Large intestine (tissue), 3 donors: Measurements from ENCODE around the gene CHD6. TPM values are rescaled to one million over a fixed set of nuclear protein-coding genes. Genes with fewer than 3 reads are reported as not detected.
"Not testable (repeated sequence)": the region's sequence is repeated elsewhere in the genome, so short reads cannot be mapped to it uniquely, and the experiment has no call there.

ENCODE experiments used
- DNase-seq, 2 donors: peaks; one replicate each; pipeline versions ENCODE4 v3.0.0 to v3.0.0-alpha.2; 2013
- H3K27ac ChIP-seq: one replicate; pipeline ENCODE4 v1.5.1; 2013; ENCODE audit warnings: low read length
- H3K27me3 ChIP-seq: 2 replicates; pipeline ENCODE4 v1.6.1; 2013; ENCODE audit warnings: low read length; ENCODE audit not compliant: control insufficient read depth, insufficient read depth
- H3K36me3 ChIP-seq: 2 replicates; pipeline ENCODE4 v1.6.1; 2013; ENCODE audit warnings: low read length; ENCODE audit not compliant: control insufficient read depth, insufficient read depth
- H3K4me1 ChIP-seq: one replicate; pipeline ENCODE4 v1.6.1; 2013; ENCODE audit warnings: low read length; ENCODE audit not compliant: control insufficient read depth, insufficient read depth
- H3K4me3 ChIP-seq: one replicate; pipeline ENCODE4 v1.5.1; 2013; ENCODE audit warnings: low read length
- H3K9me3 ChIP-seq: one replicate; pipeline ENCODE4 v1.6.1; 2013; ENCODE audit warnings: mild to moderate bottlenecking, low read depth, low read length, moderate library complexity; ENCODE audit not compliant: control insufficient read depth
- WGBS: methylation state at CpG from one replicate; pipeline ENCODE4 v1.1.5; 2013; ENCODE audit warnings: low lambda C conversion rate; ENCODE audit not compliant: insufficient coverage; 5-methylcytosine and 5-hydroxymethylcytosine counted together
- polyA plus RNA-seq: library from polyadenylated mRNA; unstranded; fragments of 120-200 nt; gene quantifications from one replicate; pipeline ENCODE4 v1.2.1, GENCODE V29; 2013

Gene CHD6
- polyA plus RNA-seq, 1 donor = 24.0 TPM

- Histone ChIP-seq H3K9me3 (no peaks in the 10 kb centered on the region), H3K27ac (no peak overlapping the region), H3K4me1 (no peaks in the 10 kb centered on the region), H3K4me3 (no peak overlapping the region), H3K27me3 (no peaks in the 10 kb centered on the region), H3K36me3 (peaks cover 2% of the 10 kb centered on the region)
- no peak for DNase-seq
- no CpG with 5 or more reads among the region's 1 CpG for WGBS
These were observed 73.7 kb downstream of the CHD6 start for GRCh38 chr20:41544472-41544871.

- Histone ChIP-seq H3K27me3 (no peaks in the 10 kb centered on the region), H3K36me3 (no peaks in the 10 kb centered on the region), H3K4me1 (peaks cover 3% of the 10 kb centered on the region), H3K27ac (no peak overlapping the region), H3K4me3 (no peak overlapping the region), H3K9me3 (no peaks in the 10 kb centered on the region)
- DNase-seq = no peak
- 63% methylated on average over 1 of the region's 4 CpGs for WGBS
These were observed 77.3 kb downstream of the CHD6 start for GRCh38 chr20:41540918-41541317.

DNA sequence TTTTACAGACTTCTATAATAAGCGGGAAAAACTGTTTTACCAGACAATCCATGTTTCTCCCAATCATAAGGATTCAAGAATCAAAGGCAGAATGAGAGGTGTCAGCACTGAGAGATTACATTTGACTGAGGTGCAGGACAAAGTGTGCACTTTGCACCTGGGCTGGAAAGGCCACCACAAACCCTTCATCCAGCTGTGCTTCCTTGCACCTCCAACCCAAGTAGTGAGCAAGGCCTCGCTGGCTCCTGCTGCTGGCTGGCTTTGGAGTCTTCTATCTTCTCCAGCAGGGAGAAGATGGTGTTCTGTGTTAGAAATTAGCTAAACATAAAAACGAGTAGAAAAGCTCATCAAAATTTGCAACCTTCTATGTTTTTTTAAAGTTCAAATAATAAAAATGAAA, 77.7 kb downstream of the CHD6 start:
- peaks cover 3% of the 10 kb centered on the region for H3K4me1 ChIP-seq
- H3K27me3 ChIP-seq = no peaks in the 10 kb centered on the region
- peak; percentile 19 to 37 for DNase-seq
- H3K9me3 ChIP-seq = no peaks in the 10 kb centered on the region
- WGBS = 83% methylated on average over 2 of the region's 3 CpGs
- H3K27ac ChIP-seq = no peak overlapping the region
- no peak overlapping the region for H3K4me3 ChIP-seq
- no peaks in the 10 kb centered on the region for H3K36me3 ChIP-seq

DNA sequence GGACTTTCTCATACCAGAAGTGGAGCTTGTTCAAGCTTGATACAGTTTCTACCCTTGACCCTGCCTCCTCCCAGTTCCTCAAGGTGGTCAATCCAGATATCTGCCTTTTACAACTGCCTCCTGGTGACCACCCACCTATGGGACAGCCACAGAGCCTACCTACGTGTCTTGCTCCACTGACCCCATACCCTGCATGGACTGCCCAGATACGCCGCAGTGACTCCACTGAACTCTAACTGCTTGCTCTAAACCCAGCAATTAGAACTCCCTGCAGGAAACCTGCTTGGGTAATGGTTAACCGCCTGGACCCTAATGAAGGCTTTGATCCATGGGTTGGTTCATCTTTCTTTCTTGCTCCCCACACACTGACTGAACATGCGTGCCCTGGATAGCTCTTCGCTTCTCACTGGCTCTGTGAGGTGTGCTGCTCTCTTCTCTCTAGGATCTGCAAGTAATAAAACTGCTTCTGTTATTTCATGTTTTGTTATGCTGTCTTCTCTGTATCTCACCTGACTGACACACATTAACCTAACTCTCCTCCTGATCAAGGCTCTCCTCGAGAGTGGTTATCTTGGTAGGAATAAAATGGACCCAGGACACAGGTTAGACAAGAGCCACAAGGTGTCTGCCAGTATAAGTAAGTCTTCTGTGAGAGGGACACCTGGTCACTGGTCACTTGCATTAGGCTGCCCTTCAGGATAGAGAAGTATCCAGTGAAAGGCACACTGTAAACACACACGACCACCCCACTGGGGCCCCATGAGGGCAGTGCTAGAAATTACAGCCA, 79.2 kb downstream of the CHD6 start:
- Histone ChIP-seq H3K36me3 (no peaks in the 10 kb centered on the region), H3K4me1 (peaks cover 3% of the 10 kb centered on the region), H3K9me3 (no peaks in the 10 kb centered on the region), H3K27me3 (no peaks in the 10 kb centered on the region), H3K4me3 (no peak overlapping the region), H3K27ac (peak overlapping the region; percentile 24)
- no CpG with 5 or more reads among the region's 8 CpGs for WGBS
- DNase-seq = peak; percentile 57 to 85

GRCh38 chr20:41537865-41538264, 80.3 kb downstream of the CHD6 start:
- H3K4me3 ChIP-seq = no peak overlapping the region
- H3K9me3 ChIP-seq = no peaks in the 10 kb centered on the region
- no peak overlapping the region for H3K27ac ChIP-seq
- H3K36me3 ChIP-seq = peaks cover 4% of the 10 kb centered on the region
- DNase-seq = no peak
- no peaks in the 10 kb centered on the region for H3K27me3 ChIP-seq
- peaks cover 3% of the 10 kb centered on the region for H3K4me1 ChIP-seq
- WGBS = no CpG with 5 or more reads among the region's 4 CpGs

DNA sequence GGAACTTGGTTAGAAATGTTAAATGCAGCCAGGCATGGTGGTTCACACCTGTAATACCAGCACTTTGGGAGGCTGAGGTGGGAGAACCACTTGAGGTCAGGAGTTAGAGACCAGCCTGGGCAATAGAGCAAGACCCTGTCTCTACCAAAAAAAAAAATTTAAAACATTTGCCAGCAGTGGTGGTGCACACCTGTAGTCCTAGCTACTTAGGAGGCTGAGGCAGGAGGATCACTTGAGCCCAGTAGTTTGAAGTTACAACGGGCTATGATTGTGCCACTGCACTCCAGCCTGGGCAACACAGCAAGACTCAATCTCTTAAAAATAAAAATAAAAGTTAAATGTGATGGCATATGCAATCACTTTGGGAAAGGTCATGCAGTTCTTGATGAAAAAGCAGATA, 82.6 kb downstream of the CHD6 start:
- H3K4me3 ChIP-seq, H3K9me3 ChIP-seq, H3K4me1 ChIP-seq, DNase-seq, H3K27me3 ChIP-seq, H3K27ac ChIP-seq: not testable (repeated sequence)
- peaks cover 13% of the 10 kb centered on the region for H3K36me3 ChIP-seq
- no CpG with 5 or more reads among the region's 1 CpG for WGBS

- Histone ChIP-seq H3K4me3 (no peak overlapping the region), H3K9me3 (no peaks in the 10 kb centered on the region), H3K27ac (no peak overlapping the region), H3K27me3 (no peaks in the 10 kb centered on the region), H3K4me1 (peaks cover 3% of the 10 kb centered on the region), H3K36me3 (peaks cover 13% of the 10 kb centered on the region)
- no peak for DNase-seq
- 80% methylated on average over 1 of the region's 2 CpGs for WGBS
These were observed 83.3 kb downstream of the CHD6 start for GRCh38 chr20:41534842-41535241.

GRCh38 chr20:41534170-41534569, 84.0 kb downstream of the CHD6 start:
- H3K4me3 ChIP-seq = no peak overlapping the region
- no peak for DNase-seq
- H3K27ac ChIP-seq = no peak overlapping the region
- no peaks in the 10 kb centered on the region for H3K27me3 ChIP-seq
- H3K36me3 ChIP-seq = peaks cover 16% of the 10 kb centered on the region
- no peaks in the 10 kb centered on the region for H3K9me3 ChIP-seq
- peaks cover under 1% of the 10 kb centered on the region for H3K4me1 ChIP-seq

- Histone ChIP-seq H3K36me3 (peaks cover 16% of the 10 kb centered on the region), H3K27me3 (no peaks in the 10 kb centered on the region), H3K4me1 (no peaks in the 10 kb centered on the region), H3K9me3 (no peaks in the 10 kb centered on the region), H3K4me3 (no peak overlapping the region), H3K27ac (no peak overlapping the region)
- DNase-seq = no peak
- WGBS = no CpG with 5 or more reads among the region's 2 CpGs
These were observed 84.5 kb downstream of the CHD6 start for GRCh38 chr20:41533537-41534136.

GRCh38 chr20:41532935-41533334, 85.2 kb downstream of the CHD6 start:
- H3K27ac ChIP-seq = no peak overlapping the region
- 95% methylated on average over 4 of the region's 11 CpGs for WGBS
- DNase-seq = no peak
- H3K36me3 ChIP-seq = peaks cover 18% of the 10 kb centered on the region
- H3K9me3 ChIP-seq = no peaks in the 10 kb centered on the region
- no peaks in the 10 kb centered on the region for H3K27me3 ChIP-seq
- no peaks in the 10 kb centered on the region for H3K4me1 ChIP-seq
- no peak overlapping the region for H3K4me3 ChIP-seq
